ENCODE results near the gene RDH5.
"Not testable (repeated sequence)": the region's sequence is repeated elsewhere in the genome, so short reads cannot be mapped to it uniquely, and the experiment has no call there.

Gene RDH5

GRCh38 chr12:55755246-55755645, 35.1 kb downstream of the RDH5 start:
- Histone ChIP-seq H3K4me1 (ENCODE audit: control insufficient read depth, insufficient read depth, low read length) (no peaks in the 10 kb centered on the region), H3K4me3 (ENCODE audit: low read length in 2 of 2) (no peak overlapping the region), H3K27me3 (ENCODE audit: control insufficient read depth in 1 of 2, insufficient read depth in 2 of 2, low read length in 2 of 2) (no peaks in the 10 kb centered on the region), H3K36me3 (ENCODE audit: control insufficient read depth in 2 of 2, insufficient read depth in 2 of 2, low read length in 2 of 2) (peaks cover 29 to 59% of the 10 kb centered on the region in 2 donors), H3K9ac (ENCODE audit: low read length in 2 of 2) (no peak overlapping the region), H3K27ac (ENCODE audit: low read length) (no peak overlapping the region), H3K9me3 (ENCODE audit: control insufficient read depth in 2 of 2, low read length in 2 of 2) (no peaks in the 10 kb centered on the region)

DNA sequence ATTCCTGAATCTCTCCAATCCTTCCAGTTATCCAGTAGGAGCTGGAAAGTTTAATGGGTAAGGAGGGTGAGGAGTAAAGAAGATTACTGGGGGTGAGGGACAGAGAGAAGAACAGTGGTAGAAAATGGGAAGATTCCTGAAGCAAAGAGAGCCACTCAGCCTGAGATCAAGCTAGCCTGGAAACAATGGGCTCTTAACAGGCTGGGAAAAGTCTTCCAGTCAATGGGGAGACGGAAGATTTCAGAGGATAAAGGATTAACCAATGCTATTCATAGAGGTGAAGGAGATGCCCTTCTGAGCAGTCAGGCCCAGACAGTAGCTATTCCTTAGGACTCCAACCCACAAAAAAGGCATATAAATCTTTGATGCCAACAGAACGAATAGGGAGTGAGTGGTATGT, 37.5 kb downstream of the RDH5 start:
- H3K9ac ChIP-seq (ENCODE audit: low read length in 2 of 2) = no peak overlapping the region
- peaks cover 29 to 38% of the 10 kb centered on the region in 2 donors for H3K36me3 ChIP-seq (ENCODE audit: control insufficient read depth in 2 of 2, insufficient read depth in 2 of 2, low read length in 2 of 2)
- H3K27ac ChIP-seq (ENCODE audit: low read length) = no peak overlapping the region
- H3K4me3 ChIP-seq (ENCODE audit: low read length in 2 of 2) = no peak overlapping the region
- no peaks in the 10 kb centered on the region for H3K27me3 ChIP-seq (ENCODE audit: control insufficient read depth in 1 of 2, insufficient read depth in 2 of 2, low read length in 2 of 2)
- no peaks in the 10 kb centered on the region for H3K4me1 ChIP-seq (ENCODE audit: control insufficient read depth, insufficient read depth, low read length)
- H3K9me3 ChIP-seq (ENCODE audit: control insufficient read depth in 2 of 2, low read length in 2 of 2) = no peaks in the 10 kb centered on the region

DNA sequence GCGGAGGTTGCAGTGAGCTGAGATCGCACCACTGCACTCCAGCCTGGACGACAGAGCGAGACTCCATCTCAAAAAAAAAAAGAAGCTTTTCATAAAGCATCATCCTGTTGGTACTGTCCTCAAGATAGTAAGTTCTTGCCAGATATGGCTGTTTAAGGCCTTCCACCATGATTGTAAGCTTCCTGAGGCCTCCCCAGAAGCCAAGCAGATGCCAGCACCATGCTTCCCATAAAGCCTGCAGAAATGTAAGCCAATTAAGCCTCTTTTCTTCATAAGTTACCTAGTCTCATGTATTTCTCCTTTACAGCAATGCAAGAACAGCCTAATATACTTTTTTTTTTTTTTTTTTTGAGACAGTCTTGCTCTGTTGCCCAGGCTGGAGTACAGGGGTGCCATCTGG, 38.4 kb downstream of the RDH5 start:
- not testable (repeated sequence) for H3K27ac ChIP-seq (ENCODE audit: low read length); H3K4me3 ChIP-seq (ENCODE audit: low read length in 2 of 2); H3K9me3 ChIP-seq (ENCODE audit: control insufficient read depth in 2 of 2, low read length in 2 of 2); H3K9ac ChIP-seq (ENCODE audit: low read length in 2 of 2); H3K4me1 ChIP-seq (ENCODE audit: control insufficient read depth, insufficient read depth, low read length); H3K27me3 ChIP-seq (ENCODE audit: control insufficient read depth in 1 of 2, insufficient read depth in 2 of 2, low read length in 2 of 2)
- peaks cover 28 to 36% of the 10 kb centered on the region in 2 donors for H3K36me3 ChIP-seq (ENCODE audit: control insufficient read depth in 2 of 2, insufficient read depth in 2 of 2, low read length in 2 of 2)

GRCh38 chr12:55760663-55761062, 40.5 kb downstream of the RDH5 start:
- H3K9ac ChIP-seq (ENCODE audit: low read length in 2 of 2) = no peak overlapping the region
- peaks cover 31 to 32% of the 10 kb centered on the region in 2 donors for H3K36me3 ChIP-seq (ENCODE audit: control insufficient read depth in 2 of 2, insufficient read depth in 2 of 2, low read length in 2 of 2)
- H3K9me3 ChIP-seq (ENCODE audit: control insufficient read depth in 2 of 2, low read length in 2 of 2) = no peaks in the 10 kb centered on the region
- no peak overlapping the region for H3K4me3 ChIP-seq (ENCODE audit: low read length in 2 of 2)
- H3K4me1 ChIP-seq (ENCODE audit: control insufficient read depth, insufficient read depth, low read length) = no peaks in the 10 kb centered on the region
- no peaks in the 10 kb centered on the region for H3K27me3 ChIP-seq (ENCODE audit: control insufficient read depth in 1 of 2, insufficient read depth in 2 of 2, low read length in 2 of 2)
- H3K27ac ChIP-seq (ENCODE audit: low read length) = no peak overlapping the region

- Histone ChIP-seq H3K4me1 (ENCODE audit: control insufficient read depth, insufficient read depth, low read length) (no peaks in the 10 kb centered on the region), H3K27me3 (ENCODE audit: control insufficient read depth in 1 of 2, insufficient read depth in 2 of 2, low read length in 2 of 2) (no peaks in the 10 kb centered on the region), H3K36me3 (ENCODE audit: control insufficient read depth in 2 of 2, insufficient read depth in 2 of 2, low read length in 2 of 2) (peaks cover 20 to 22% of the 10 kb centered on the region in 2 donors), H3K9ac (ENCODE audit: low read length in 2 of 2) (no peak overlapping the region), H3K9me3 (ENCODE audit: control insufficient read depth in 2 of 2, low read length in 2 of 2) (no peaks in the 10 kb centered on the region), H3K27ac (ENCODE audit: low read length) (no peak overlapping the region), H3K4me3 (ENCODE audit: low read length in 2 of 2) (no peak overlapping the region)
Measured at GRCh38 chr12:55762646-55763045, 42.5 kb downstream of the RDH5 start.

- no peaks in the 10 kb centered on the region for H3K27me3 ChIP-seq (ENCODE audit: control insufficient read depth in 1 of 2, insufficient read depth in 2 of 2, low read length in 2 of 2)
- no peaks in the 10 kb centered on the region for H3K4me1 ChIP-seq (ENCODE audit: control insufficient read depth, insufficient read depth, low read length)
- H3K36me3 ChIP-seq (ENCODE audit: control insufficient read depth in 2 of 2, insufficient read depth in 2 of 2, low read length in 2 of 2) = peaks cover 10 to 18% of the 10 kb centered on the region in 2 donors
- no peak overlapping the region for H3K9ac ChIP-seq (ENCODE audit: low read length in 2 of 2)
- no peak overlapping the region for H3K4me3 ChIP-seq (ENCODE audit: low read length in 2 of 2)
- H3K27ac ChIP-seq (ENCODE audit: low read length) = no peak overlapping the region
- no peaks in the 10 kb centered on the region for H3K9me3 ChIP-seq (ENCODE audit: control insufficient read depth in 2 of 2, low read length in 2 of 2)
Measured at GRCh38 chr12:55765736-55766290, 45.6 kb downstream of the RDH5 start.

DNA sequence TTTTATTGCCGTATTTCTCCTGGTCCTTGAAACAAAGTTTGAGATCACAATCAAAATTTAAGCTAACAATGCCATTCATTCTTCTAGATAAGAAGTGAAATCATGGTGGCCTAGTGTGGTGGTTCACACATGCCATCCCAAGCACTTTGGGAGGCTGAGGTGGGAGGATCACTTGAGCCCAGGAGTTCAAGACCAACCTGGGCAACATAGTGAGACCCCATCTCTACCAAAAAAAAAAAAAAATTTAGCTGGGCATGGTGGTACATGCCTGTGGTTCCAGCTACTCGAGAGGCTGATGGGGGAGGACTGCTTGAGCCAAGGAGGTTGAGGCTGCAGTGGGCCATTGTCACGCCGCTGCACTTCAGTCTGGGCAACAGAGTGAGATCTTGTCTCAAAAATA, 47.0 kb downstream of the RDH5 start:
- Histone ChIP-seq H3K27ac (ENCODE audit: low read length) (no peak overlapping the region), H3K9me3 (ENCODE audit: control insufficient read depth in 2 of 2, low read length in 2 of 2) (no peaks in the 10 kb centered on the region), H3K4me1 (ENCODE audit: control insufficient read depth, insufficient read depth, low read length) (no peaks in the 10 kb centered on the region), H3K36me3 (ENCODE audit: control insufficient read depth in 2 of 2, insufficient read depth in 2 of 2, low read length in 2 of 2) (peaks cover 14 to 21% of the 10 kb centered on the region in 2 donors), H3K27me3 (ENCODE audit: control insufficient read depth in 1 of 2, insufficient read depth in 2 of 2, low read length in 2 of 2) (no peaks in the 10 kb centered on the region), H3K9ac (ENCODE audit: low read length in 2 of 2) (no peak overlapping the region), H3K4me3 (ENCODE audit: low read length in 2 of 2) (no peak overlapping the region)

GRCh38 chr12:55771736-55772135, 51.5 kb downstream of the RDH5 start:
- Histone ChIP-seq H3K27ac (ENCODE audit: low read length) (no peak overlapping the region), H3K9ac (ENCODE audit: low read length in 2 of 2) (no peak overlapping the region), H3K4me1 (ENCODE audit: control insufficient read depth, insufficient read depth, low read length) (no peaks in the 10 kb centered on the region), H3K36me3 (ENCODE audit: control insufficient read depth in 2 of 2, insufficient read depth in 2 of 2, low read length in 2 of 2) (peaks cover 8 to 12% of the 10 kb centered on the region in 2 donors), H3K9me3 (ENCODE audit: control insufficient read depth in 2 of 2, low read length in 2 of 2) (no peaks in the 10 kb centered on the region), H3K27me3 (ENCODE audit: control insufficient read depth in 1 of 2, insufficient read depth in 2 of 2, low read length in 2 of 2) (no peaks in the 10 kb centered on the region), H3K4me3 (ENCODE audit: low read length in 2 of 2) (no peak overlapping the region)

Data from stomach smooth muscle (tissue), 2 donors.